ENCODE results near the gene CABLES1. TPM values are rescaled to one million over a fixed set of nuclear protein-coding genes. Genes with fewer than 3 reads are reported as not detected.

Gene CABLES1
- polyA plus RNA-seq, 1 donor (not counting 4 experiments of a cell fraction or from before 2014, with no cell fraction given) = 1.00 TPM

GRCh38 chr18:23143815-23144261 lies 8.6 kb downstream of the CABLES1 start:
- Histone ChIP-seq H3K9ac (ENCODE audit: control insufficient read depth, extremely low read depth, insufficient read depth, low read length) (peak overlapping the region; percentile 36), H2AFZ (ENCODE audit: control insufficient read depth, low read length) (peak overlapping the region; percentile 61), H3K9me1 (ENCODE audit: control insufficient read depth, extremely low read depth, insufficient read depth, low read length) (no peaks in the 10 kb centered on the region), H3K36me3 (ENCODE audit: control insufficient read depth in 2 of 2, extremely low read depth in 1 of 2, insufficient read depth in 2 of 2, low read length in 2 of 2) (no peaks in the 10 kb centered on the region), H3K4me2 (ENCODE audit: control insufficient read depth, extremely low read depth, insufficient read depth, low read depth, low read length) (no peak overlapping the region), H3K4me3 (ENCODE audit: control insufficient read depth in 2 of 3, extremely low read depth in 1 of 3, insufficient read depth in 2 of 3, low read depth in 1 of 3, low read length in 3 of 3) (no peak overlapping the region), H3K9me3 (ENCODE audit: control insufficient read depth, low read depth, low read length) (no peaks in the 10 kb centered on the region), H3K27me3 (ENCODE audit: control insufficient read depth, extremely low read depth, insufficient read depth, low read length) (peaks cover under 1% of the 10 kb centered on the region), H3K4me1 (ENCODE audit: control insufficient read depth, extremely low read depth, insufficient read depth, low read length) (peaks cover 22% of the 10 kb centered on the region), H4K20me1 (ENCODE audit: control insufficient read depth, extremely low read depth, insufficient read depth, low read length) (no peaks in the 10 kb centered on the region), H3K79me2 (ENCODE audit: control insufficient read depth, insufficient read depth, low read length) (no peaks in the 10 kb centered on the region), H3K27ac (ENCODE audit: control insufficient read depth, insufficient read depth, low read length) (peak overlapping the region; percentile 40)
- FAIRE-seq (no peak), DNase-seq (ENCODE audit: low read depth, low spot score) (no peak)
- dilution Hi-C loops (cut with MboI; ENCODE audit: extremely low pct_ligation_motif_present, low sequenced_read_pairs) = no loop called here
- TF ChIP-seq EZH2 (IDR thresholded peaks at IDR 0.05; ENCODE audit: low read length) (no peak), CTCF (optimal IDR thresholded peaks at IDR 0.05 in 1 of 3, IDR thresholded peaks at IDR 0.05 in 1 of 3, conservative IDR thresholded peaks at IDR 0.05 in 1 of 3; ENCODE audit: extremely low read depth in 1 of 3, insufficient read depth in 2 of 3, low read length in 3 of 3) (no peak)

GRCh38 chr18:23144640-23145039 lies 9.4 kb downstream of the CABLES1 start:
- no peaks in the 10 kb centered on the region for H3K79me2 ChIP-seq (ENCODE audit: control insufficient read depth, insufficient read depth, low read length)
- no peak overlapping the region for H3K27ac ChIP-seq (ENCODE audit: control insufficient read depth, insufficient read depth, low read length)
- dilution Hi-C loops (cut with MboI; ENCODE audit: extremely low pct_ligation_motif_present, low sequenced_read_pairs) = no loop called here
- H3K9me1 ChIP-seq (ENCODE audit: control insufficient read depth, extremely low read depth, insufficient read depth, low read length) = no peaks in the 10 kb centered on the region
- FAIRE-seq (no peak), DNase-seq (ENCODE audit: low read depth, low spot score) (no peak)
- no peak overlapping the region for H2AFZ ChIP-seq (ENCODE audit: control insufficient read depth, low read length)
- H4K20me1 ChIP-seq (ENCODE audit: control insufficient read depth, extremely low read depth, insufficient read depth, low read length) = no peaks in the 10 kb centered on the region
- H3K9me3 ChIP-seq (ENCODE audit: control insufficient read depth, low read depth, low read length) = no peaks in the 10 kb centered on the region
- H3K4me2 ChIP-seq (ENCODE audit: control insufficient read depth, extremely low read depth, insufficient read depth, low read depth, low read length) = no peak overlapping the region
- peaks cover 22% of the 10 kb centered on the region for H3K4me1 ChIP-seq (ENCODE audit: control insufficient read depth, extremely low read depth, insufficient read depth, low read length)
- no peaks in the 10 kb centered on the region for H3K36me3 ChIP-seq (ENCODE audit: control insufficient read depth in 2 of 2, extremely low read depth in 1 of 2, insufficient read depth in 2 of 2, low read length in 2 of 2)
- H3K9ac ChIP-seq (ENCODE audit: control insufficient read depth, extremely low read depth, insufficient read depth, low read length) = no peak overlapping the region
- TF ChIP-seq CTCF (optimal IDR thresholded peaks at IDR 0.05 in 1 of 3, IDR thresholded peaks at IDR 0.05 in 1 of 3, conservative IDR thresholded peaks at IDR 0.05 in 1 of 3; ENCODE audit: extremely low read depth in 1 of 3, insufficient read depth in 2 of 3, low read length in 3 of 3) (no peak), EZH2 (IDR thresholded peaks at IDR 0.05; ENCODE audit: low read length) (no peak)
- H3K4me3 ChIP-seq (ENCODE audit: control insufficient read depth in 2 of 3, extremely low read depth in 1 of 3, insufficient read depth in 2 of 3, low read depth in 1 of 3, low read length in 3 of 3) = no peak overlapping the region
- H3K27me3 ChIP-seq (ENCODE audit: control insufficient read depth, extremely low read depth, insufficient read depth, low read length) = no peaks in the 10 kb centered on the region

Measured in keratinocyte (primary cell).